Measurements from ENCODE around the gene OSBPL3. TPM values are rescaled to one million over a fixed set of nuclear protein-coding genes. Genes with fewer than 3 reads are reported as not detected.

Gene OSBPL3
- total and polyA plus RNA-seq, 11 donors: 1.5 to 14.3 (median 4.9) TPM

GRCh38 chr7:24991353-24991752 lies 11.4 kb upstream of the OSBPL3 start:
- Histone ChIP-seq H3K27me3 (no peaks in the 10 kb centered on the region), H3K4me1 (no peaks in the 10 kb centered on the region), H3K36me3 (no peaks in the 10 kb centered on the region), H3K27ac (no peak overlapping the region), H3K9me3 (no peaks in the 10 kb centered on the region), H3K4me3 (no peak overlapping the region)
- DNase-seq (no peak), ATAC-seq (no peak)
- 86 to 94% (median 88%) methylated on average over 3 of the region's 3 CpGs for WGBS, 4 donors
- intact Hi-C loops (cut with DNase I): no loop called here
- no peak for TF ChIP-seq POLR2A (IDR thresholded peaks at IDR 0.05)
- TF ChIP-seq CTCF (IDR thresholded peaks at IDR 0.05): no peak

- H3K9me3 ChIP-seq: no peaks in the 10 kb centered on the region
- intact Hi-C loops (cut with DNase I): loop anchor here in 2 of 10 donors (10.0 kb wide), 2 partner anchors 77 to 87 kb away; no protein-coding TSS in a partner anchor
- H3K27ac ChIP-seq: no peak overlapping the region
- peaks cover 0 to 14% (median 0%) of the 10 kb centered on the region in 12 donors for H3K4me1 ChIP-seq
- no peak for TF ChIP-seq CTCF (IDR thresholded peaks at IDR 0.05)
- TF ChIP-seq POLR2A (IDR thresholded peaks at IDR 0.05): no peak
- no peaks in the 10 kb centered on the region for H3K36me3 ChIP-seq
- WGBS, 4 donors: 83 to 93% (median 87%) methylated on average over 1 of the region's 1 CpG
- DNase-seq (no peak), ATAC-seq (no peak)
- no peak overlapping the region for H3K4me3 ChIP-seq
- H3K27me3 ChIP-seq: no peaks in the 10 kb centered on the region
Measured at GRCh38 chr7:24987331-24987842, 7.4 kb upstream of the OSBPL3 start.

- 93 to 100% (median 96%) methylated on average over 2 of the region's 2 CpGs for WGBS, 4 donors
- Histone ChIP-seq H3K27ac (no peak overlapping the region), H3K4me1 (peaks cover 0 to 42% (median 11%) of the 10 kb centered on the region in 12 donors), H3K36me3 (no peaks in the 10 kb centered on the region), H3K9me3 (no peaks in the 10 kb centered on the region), H3K27me3 (no peaks in the 10 kb centered on the region), H3K4me3 (no peak overlapping the region)
- peak in 1 of 12 donors; percentile 4 for TF ChIP-seq CTCF (IDR thresholded peaks at IDR 0.05)
- TF ChIP-seq POLR2A (IDR thresholded peaks at IDR 0.05): no peak
- DNase-seq (no peak), ATAC-seq (no peak)
- intact Hi-C loops (cut with DNase I): loop anchor here in 8 of 10 donors (5.0 to 10.0 kb wide), 8 partner anchors 49 to 161 kb away; no protein-coding TSS in a partner anchor
Measured at GRCh38 chr7:24982917-24983316, 2.9 kb upstream of the OSBPL3 start.

GRCh38 chr7:24981171-24981951 lies 1.4 kb upstream of the OSBPL3 start:
- H3K4me1 ChIP-seq: peaks cover 0 to 48% (median 11%) of the 10 kb centered on the region in 12 donors
- ATAC-seq (peak in 2 of 4 donors; percentile 5 to 12), DNase-seq (peak; percentile 30 to 75 (median 55))
- H3K9me3 ChIP-seq: no peaks in the 10 kb centered on the region
- H3K27me3 ChIP-seq: no peaks in the 10 kb centered on the region
- TF ChIP-seq POLR2A (IDR thresholded peaks at IDR 0.05): no peak
- TF ChIP-seq CTCF (IDR thresholded peaks at IDR 0.05): no peak
- H3K4me3 ChIP-seq: peak overlapping the region; percentile 63 to 93 (median 80)
- WGBS, 4 donors: 3 to 5% (median 4%) methylated on average over 49 to 52 of the region's 52 CpGs
- intact Hi-C loops (cut with DNase I): loop anchor here (2.0 to 10.0 kb wide), 11 partner anchors 51 to 161 kb away; no protein-coding TSS in a partner anchor
- peak overlapping the region in 11 of 12 donors; percentile 23 to 94 (median 88) for H3K27ac ChIP-seq
- H3K36me3 ChIP-seq: no peaks in the 10 kb centered on the region

All from heart left ventricle (tissue), 16 donors.